ENCODE data around the gene RPS23. TPM values are rescaled to one million over a fixed set of nuclear protein-coding genes. Genes with fewer than 3 reads are reported as not detected.

RPS23 gene
- total RNA-seq: 1,128 TPM

DNA sequence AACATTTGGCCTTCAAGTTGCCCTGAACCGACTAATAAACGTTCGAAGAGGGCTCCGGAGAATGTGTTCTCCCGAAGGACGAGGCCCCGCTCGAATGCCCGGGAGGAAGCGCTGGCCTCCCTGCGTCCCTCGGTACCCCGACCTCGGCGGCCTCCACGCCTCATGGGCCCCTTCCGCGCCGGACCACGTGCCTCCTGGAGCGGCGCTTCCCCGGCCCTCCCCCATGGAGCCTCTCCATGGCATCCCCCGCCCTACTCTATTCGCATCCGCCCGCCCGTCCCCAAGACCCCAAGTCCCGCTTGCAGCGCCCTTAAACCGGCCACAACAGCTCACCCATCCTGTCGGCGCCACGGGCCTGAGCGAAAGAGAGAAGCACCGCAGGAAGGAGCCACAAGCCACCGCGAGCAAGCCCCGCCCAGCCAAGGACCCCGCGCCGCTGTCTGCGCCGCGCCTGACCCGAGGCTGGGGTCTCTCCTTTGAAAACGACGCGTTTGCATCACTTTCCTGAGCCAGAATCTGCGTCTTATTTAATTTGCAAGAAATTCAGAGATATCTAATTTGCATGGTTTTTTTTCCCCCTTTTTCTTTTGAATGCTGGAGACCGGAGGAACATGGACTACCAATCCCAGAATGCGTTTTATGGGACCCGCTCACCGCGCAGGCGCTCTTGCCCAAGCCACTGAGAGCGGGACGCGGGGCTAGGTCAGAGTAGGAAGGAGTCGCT, at the start of gene RPS23:
Gene RPS23, minus strand, starts transcription at position 368 of the 724 bp plus-strand sequence. Its CDS starts 31 bp downstream, at position 337.
- DNase-seq (ENCODE audit: low spot score): peak; percentile 91

DNA sequence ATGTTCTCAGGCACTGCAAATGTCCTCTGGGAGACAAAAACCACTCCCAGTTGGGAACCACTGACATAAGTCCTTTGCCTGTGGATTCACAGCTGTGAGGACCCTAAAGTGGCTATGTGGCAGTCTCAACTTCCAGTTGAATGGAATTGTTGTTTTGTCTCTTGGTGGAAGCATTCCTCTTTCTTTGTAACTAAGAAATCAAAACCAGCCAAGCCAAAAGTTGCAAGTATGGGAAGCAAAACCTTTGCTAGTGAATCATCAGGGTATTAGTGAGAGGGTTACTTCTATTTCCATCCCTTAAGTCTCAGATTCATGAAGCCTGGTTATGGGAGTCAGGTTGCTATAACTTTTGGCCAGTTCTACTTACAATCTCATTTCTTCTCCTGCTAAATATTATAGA, 49.8 kb upstream of the RPS23 start:
- no peak for DNase-seq (ENCODE audit: low spot score)

DNA sequence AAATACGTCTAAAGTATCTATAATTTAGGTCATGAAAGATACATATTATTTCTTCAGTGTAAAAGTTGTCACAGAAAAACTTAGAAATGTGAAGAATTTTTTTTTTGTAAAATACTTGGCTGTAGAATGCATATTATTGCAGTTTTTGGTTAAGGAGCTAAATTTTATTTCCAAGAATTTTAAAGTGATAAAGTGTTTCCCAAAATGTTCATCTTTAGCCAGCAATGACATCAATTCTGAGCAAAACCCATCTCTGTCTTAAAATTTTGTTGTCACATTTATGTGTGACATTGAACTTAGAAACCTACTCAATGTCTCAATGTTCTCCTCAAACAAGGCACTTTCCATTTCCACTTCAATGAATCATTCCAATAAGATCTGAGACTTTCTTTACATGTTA, 47.8 kb upstream of the RPS23 start:
- no peak for DNase-seq (ENCODE audit: low spot score)

DNA sequence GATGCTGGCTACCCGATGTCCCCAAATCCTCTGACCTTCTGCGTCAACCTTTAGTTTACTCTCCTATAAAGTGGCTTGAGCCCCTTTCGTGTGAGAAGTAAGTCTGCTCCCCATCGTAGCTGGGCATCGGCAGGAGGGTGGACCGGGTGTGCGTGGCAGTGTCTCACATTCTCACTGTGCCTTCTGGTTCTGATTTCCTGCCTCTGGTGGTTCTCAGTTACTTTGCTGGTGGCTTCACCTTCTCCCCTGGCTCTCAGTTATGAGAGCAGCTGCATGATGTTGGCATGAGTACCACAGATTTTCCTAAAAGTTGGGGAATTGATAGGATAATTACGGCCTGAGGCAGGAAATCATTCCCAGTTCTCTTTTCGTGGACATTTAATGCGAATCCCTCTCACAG, 47.0 kb upstream of the RPS23 start:
- no peak for DNase-seq (ENCODE audit: low spot score)

DNA sequence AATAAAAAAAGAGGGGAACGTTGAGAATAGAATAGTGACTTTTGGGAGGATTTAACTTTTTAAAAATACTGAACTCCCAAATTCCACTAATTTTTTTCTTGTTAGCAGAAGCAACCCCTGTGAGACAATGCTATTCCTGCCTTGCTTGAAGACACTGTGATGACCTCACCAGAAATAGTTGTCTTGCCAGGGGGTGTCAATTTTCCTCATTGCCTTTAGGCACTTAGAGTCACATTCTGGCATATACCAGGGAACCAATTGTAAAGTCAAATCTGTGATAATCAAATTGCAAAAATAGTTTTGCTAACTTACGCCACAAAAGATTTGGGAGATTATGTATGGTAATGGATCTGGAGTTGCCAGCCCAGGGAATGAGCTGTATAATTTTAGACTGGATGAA, 42.8 kb upstream of the RPS23 start:
- no peak for DNase-seq (ENCODE audit: low spot score)

DNA sequence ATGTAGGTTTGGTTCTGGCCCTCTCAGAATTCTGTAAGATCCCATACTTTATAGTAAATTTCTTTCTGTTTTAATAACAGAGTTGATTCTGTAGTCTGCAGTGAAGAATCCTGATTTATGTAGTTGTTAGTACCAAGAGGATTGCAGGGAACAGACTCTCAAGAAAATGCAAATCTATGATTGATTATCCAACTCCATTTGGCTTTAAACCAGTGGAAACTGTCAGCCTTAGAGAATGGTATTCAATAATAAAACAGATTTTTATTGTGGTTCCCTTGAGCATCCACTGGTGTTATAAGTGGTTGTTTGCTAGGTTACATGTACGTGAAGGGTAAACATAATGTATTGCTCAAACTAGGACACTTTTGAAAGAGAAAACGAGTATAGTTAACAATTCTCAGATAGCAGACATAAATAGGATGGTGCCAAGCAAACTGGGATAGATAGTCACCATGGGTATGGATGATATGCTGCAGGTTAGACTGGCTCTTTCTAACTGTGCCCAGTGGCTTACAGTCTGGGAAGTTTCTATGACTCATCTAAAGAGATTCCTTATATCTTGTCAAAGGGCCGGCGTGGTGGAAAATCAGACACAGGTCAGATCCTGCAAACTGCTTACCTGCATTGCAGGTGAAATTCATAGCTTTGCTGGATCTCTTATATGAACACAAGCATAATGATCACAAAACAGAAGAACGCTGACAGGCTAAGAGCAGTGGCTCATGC, 41.7 kb upstream of the RPS23 start:
- DNase-seq (ENCODE audit: low spot score): no peak

DNA sequence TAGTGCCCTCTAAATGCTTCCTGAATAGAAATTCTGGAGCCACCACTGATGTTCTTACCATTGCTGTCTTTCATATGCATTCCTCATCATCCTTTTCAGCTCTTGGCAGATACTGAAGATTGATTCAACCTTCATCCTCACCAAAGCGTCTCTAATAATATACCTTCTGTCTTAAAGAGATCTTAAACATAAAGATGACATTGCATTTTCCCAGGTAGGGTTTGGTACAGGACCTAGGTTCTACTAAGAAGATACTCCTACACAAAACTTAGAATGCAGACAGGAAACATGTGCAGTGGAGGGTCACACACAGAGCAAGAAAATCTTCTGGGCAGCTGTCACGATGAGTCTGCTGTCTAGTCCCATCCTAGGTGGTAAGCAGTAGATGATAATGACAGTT, 41.0 kb upstream of the RPS23 start:
- DNase-seq (ENCODE audit: low spot score): no peak

DNA sequence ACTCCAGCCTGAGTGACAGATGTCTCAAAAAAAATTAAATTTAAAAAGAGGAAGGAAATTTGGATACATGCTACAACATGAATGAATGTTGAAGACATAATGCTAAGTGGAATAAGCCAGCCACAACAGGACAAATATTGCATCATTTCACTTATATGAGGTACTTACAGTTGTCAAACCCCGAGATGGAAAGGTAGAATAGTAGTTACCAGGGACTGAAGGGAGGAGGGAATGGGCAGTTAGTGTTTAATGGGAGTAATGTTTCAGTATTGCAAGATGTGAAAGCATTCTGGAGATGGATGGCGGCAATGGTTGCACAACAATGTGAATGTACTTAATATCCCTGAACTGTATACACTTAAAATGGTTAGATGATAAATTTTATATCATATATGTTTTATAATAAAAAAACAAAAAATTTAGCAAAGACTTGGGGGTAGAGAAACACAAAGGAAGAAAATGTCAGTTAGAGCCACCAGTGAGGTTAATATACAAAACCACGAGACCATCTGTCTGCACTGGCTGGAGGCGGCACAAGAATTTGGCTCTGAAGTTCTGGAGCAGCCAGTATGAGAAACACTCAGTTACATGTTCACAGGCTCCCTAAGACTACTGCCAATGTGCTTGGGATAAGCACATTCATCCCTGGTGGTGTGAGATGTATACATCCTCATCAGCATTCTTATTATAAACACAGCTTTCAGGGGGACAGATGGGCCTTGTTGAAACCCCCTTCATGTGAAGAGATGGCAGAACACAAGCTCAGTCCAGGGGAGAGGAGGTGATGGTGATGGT, 37.0 kb upstream of the RPS23 start:
- no peak for DNase-seq (ENCODE audit: low spot score)

DNA sequence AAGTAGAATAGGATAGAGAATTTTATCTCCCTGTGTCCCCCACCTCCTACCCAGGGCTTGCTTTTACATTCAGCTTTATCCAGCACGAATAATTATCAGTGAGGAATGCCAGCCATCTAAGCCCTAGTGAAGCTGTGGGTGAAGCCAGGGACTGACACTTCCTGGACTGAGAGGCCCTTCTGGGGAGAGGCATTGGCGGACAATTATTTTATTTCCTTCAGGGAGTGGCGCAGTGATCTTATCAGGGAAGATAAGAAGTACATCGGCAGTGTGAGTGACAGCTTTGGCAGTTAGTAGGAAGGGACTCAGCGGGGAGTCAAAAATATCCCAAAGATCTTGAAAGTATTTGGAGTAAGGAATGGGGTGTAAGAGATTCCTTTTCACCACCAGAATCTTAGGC, 34.9 kb upstream of the RPS23 start:
- no peak for DNase-seq (ENCODE audit: low spot score)

DNA sequence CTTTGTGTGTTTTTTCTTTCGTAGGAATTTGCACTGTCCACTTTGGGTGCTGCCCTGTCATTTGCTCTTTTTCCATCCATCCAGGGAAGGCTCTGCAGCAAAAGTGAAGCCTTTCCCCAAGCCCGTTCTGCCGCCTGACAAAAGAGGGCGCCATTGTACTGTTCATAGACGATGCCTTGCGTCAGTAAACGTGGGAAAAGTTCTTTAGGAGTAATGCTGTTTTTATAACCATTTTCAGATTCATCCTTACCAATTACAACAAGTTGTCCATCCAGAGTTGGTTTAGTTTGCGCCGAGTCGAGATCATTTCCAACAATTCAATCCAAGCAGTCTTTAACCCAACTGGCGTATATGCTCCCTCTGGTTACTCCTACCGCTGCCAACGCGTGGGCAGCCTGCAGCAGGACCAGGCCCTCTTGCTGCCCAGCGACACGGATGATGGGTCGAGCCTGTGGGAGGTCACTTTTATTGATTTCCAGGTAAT, 34.3 kb upstream of the RPS23 start:
- DNase-seq (ENCODE audit: low spot score): peak; percentile 66

DNA sequence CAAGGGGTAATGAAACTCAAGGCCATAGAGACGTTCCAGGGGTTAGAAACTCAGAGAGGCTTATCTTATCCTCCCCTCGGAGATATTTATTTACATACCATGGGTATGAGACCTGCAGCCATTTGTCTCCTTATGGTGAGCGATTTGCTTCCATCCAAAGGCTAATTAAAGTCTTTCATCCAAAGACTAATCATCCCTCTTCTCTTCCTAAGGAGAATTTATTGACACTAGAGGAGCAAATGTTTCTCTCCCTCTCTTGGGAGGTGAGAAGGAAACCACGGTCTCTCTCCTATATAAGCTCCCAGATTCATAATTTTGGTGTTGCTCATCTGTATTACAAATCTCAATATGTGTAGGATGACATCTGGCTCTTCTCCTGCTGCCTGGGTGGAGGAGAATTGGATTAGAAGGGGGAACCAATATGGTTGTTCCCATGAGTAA, 31.0 kb upstream of the RPS23 start:
- DNase-seq (ENCODE audit: low spot score): no peak

DNA sequence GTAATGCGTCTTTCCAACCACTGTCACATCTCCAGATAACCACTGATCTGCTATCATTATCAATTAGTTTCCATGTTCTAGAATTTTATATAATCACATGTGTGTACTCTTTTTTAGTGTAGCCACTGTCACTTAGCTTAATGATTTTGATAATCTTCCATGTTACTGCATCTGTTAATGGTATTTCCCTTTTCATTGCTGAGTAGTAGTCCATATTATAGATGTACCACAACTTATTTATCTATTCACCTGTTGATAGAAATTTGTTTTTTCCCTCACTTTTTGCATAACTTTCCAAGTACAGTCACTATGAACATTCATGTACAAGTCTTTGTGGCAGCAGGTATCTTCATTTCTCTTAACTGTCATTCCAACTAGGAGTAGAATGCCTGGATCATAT, 30.3 kb upstream of the RPS23 start:
- DNase-seq (ENCODE audit: low spot score): no peak

DNA sequence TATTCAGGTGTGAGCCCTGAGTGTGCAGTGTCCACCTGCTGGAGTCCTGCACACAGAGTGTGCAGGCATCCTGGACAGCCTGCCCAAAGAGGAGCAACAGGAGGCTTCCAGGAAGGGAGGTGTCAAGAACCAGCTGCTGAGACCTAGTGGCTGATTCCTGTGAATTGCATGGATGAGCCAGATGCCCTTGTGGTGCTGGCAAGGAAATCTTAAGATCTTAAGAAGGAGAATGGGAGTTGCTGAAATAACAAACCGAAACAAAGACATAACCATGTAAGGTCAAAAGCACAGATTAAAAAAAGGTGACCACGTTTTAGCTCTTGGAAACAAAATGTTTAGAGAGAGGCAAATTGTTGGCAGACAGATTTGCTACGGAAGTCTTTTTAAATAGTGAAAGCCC, 29.3 kb upstream of the RPS23 start:
- DNase-seq (ENCODE audit: low spot score): no peak

DNA sequence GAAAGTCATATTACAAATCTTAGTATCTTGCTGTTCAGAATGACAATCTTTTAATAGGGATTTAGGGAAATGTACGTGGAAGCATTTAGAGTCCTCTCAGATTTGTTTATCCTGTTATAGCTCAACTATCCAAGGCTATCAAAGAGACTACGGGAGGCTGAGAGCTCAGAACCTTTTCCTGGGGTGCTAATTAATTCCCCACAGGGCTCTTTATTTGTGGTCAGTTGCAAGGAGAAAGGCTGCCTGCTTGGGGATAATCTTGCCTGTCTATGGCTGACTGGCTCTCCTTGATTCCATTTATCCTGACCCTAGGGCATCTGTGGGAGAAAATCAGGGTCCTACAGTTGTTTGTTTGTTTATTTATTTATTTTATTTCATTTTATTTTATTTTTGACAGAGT, 28.0 kb upstream of the RPS23 start:
- DNase-seq (ENCODE audit: low spot score): no peak

DNA sequence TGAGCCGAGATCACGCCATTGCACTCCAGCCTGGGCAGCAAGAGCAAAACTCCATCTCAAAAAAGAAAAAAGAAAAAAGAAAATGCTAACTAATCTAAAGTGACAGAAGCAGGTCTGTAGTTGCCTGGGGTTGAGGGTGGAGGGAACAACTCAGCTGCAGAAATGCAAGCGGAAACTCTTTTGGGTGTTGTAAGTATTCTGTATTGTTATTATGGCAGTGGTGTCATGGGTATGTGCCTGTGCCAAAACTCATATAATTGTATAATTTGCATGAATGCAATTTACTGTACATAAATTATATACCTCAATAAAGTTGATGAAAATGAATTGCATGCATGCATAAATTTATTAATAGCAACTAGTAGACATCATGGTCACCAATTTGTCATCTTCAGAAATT, 23.0 kb upstream of the RPS23 start:
- DNase-seq (ENCODE audit: low spot score): no peak

DNA sequence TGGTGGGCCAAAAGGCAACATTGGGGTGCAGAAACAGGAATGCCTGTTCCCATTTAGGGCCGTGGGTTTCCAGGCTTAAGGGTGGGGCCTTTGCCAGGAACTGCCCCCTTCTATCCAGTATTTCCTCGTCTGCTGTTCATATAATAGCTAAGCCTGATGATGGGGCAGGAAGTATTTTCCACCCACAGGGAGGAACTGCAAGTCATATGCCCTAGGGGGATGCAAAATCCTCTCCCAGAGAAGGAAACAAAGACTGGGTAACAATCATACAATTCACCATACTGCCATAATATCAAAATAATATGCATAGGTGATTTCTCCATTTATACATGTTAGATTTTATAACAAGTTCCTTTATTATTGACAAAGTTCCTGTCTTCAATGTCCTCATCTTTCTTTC, 20.5 kb upstream of the RPS23 start:
- no peak for DNase-seq (ENCODE audit: low spot score)

DNA sequence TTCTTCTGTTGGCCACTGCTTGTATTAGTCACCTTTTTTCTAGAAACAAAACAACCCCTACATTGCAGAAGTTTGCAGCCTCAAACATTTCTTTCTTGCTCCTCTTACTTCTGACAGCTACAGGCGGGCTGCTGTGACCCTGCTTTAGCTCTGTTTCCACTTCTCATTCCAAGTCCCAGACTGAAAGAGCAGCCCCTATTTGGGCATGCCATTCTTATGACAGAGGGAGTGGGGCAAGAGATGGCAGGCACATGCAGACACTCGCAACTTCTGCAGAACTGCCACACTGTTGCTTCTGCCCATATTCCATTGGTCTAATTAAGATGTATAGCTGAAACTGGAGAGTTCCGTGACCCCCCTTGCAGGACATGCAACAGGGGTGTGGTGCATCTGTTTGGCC, 19.6 kb upstream of the RPS23 start:
- no peak for DNase-seq (ENCODE audit: low spot score)

DNA sequence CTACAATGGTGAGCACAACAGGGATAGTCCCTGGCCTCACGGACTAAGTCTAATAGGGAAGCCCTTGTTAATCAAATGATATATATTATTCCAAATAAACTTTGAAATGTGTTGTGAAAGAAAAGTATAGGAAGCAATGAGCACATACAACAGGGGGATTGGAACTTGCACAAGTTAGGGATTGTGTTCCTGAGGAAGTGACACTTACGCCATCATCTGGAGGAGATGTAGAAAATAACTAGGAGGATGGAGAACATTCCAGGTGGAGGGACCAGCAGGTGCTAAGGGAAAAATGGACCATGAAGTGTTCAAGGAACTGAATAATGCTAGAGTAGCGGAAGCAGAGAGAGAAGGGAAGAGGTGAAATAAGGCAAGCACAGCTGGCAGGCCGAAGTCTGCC, 18.8 kb upstream of the RPS23 start:
- no peak for DNase-seq (ENCODE audit: low spot score)

DNA sequence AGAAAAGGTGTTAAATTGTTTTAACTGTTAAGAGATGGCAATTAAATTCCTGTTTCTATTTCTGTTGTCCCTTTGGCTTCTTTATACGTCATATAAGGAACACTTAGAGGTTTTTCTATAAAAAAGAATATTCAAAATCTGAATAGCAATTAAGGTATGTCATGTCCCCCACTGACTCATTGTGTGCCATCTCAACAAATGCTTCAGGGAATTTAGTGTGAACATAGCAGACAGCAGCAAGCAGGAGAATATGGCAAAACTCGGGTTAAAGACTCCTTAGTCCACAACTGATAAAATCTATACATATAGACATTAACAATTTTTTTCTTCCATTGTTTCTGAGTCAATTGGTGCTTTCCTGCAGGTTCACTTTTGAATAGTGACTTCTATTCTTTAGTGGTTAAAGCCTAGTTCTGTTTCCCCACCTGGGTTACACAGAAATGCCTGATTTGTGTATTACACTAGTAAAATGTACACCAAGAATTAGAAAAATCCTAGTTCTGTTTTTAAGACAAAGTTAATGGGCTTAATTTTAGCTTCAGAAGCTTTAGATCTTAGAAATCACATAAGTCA, 17.9 kb upstream of the RPS23 start:
- no peak for DNase-seq (ENCODE audit: low spot score)

DNA sequence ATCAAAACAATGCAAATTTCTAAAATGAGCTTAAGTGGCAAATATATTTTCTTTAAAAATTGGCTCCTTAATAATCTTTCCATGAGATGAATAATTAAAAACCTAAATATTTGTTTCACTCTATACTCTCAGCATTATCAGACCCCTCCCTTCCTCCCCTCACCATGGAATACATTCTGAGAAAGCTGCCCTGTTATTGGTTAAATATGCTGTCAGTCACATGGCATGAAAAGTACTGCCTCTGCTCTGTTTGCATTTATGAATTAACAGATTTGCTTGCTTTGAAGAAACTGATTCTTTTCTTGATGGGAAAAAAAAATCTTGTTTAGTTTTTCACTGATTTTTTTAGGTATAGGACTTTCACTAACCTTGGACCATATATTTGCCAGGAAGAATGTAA, 17.0 kb upstream of the RPS23 start:
- no peak for DNase-seq (ENCODE audit: low spot score)

DNA sequence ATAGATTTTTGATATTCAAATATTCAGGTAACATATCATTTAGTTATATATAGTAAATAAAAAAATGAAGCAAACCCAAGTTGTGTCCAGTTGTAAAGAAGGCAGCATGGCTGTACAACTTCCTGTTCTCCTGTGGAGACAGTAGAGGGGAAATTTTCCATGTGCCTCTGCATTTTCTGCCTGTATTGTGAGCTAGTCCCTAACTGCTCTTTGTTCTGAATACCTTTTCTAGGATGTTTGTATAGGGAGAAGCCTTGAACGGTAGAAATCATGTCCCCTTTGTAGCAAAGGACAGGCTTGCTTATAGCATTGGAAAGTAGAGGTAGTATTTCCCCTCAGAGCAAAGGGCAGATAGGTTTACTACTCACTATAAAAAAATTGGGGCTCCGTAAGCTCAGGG, 13.3 kb upstream of the RPS23 start:
- no peak for DNase-seq (ENCODE audit: low spot score)

DNA sequence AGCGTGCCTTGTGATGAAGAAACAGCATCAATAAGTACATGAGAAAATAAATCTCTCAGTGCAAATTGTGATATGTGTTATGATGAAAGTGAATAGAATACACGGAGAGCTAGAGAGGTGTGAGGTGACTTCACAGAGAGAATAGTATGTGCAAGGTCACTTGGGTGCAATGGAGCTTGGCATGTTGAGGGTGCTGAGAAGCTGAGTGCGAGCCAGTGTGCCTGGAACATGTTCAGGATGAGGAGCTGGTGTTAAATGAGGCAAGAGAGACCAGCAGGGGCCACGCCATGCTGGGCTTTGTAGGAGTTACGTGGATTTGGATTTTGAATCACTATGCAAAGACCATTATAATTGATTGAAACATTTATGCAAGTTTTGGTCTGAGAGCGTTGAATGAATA, 12.8 kb upstream of the RPS23 start:
- DNase-seq (ENCODE audit: low spot score): no peak
